Tibial artery (tissue), 4 donors: ENCODE measurements around the gene TAF4.

Experiments
- DNase-seq, 2 donors: peaks; one replicate each; pipeline ENCODE4 v3.0.0-alpha.2; 2019
- H3K27ac ChIP-seq, 2 donors: fragments of 200-600 bp; sonication (generic) in 1 of 2; 1 replicate in 1 of 2; 2 replicates in 1 of 2; pipeline ENCODE4 v1.5.1; 2018 to 2019; ENCODE audit warnings: mild to moderate bottlenecking in 1 of 2
- H3K27me3 ChIP-seq, 2 donors: fragments of 200-600 bp; sonication (generic) in 1 of 2; one replicate each; pipeline versions ENCODE4 v1.5.1 to v1.6.0; 2016 to 2019
- H3K36me3 ChIP-seq, 3 donors: fragments of 200-600 bp; sonication (generic) in 2 of 3; one replicate each; pipeline ENCODE4 v1.5.1; 2016 to 2019; ENCODE audit warnings: mild to moderate bottlenecking in 2 of 3
- H3K4me1 ChIP-seq, 4 donors: fragments of 200-600 bp; sonication (generic) in 2 of 4; 1 replicate in 3 of 4; 2 replicates in 1 of 4; pipeline ENCODE4 v1.5.1; 2016 to 2019
- H3K4me3 ChIP-seq, 2 donors: fragments of 200-600 bp; sonication (generic) in 1 of 2; 1 replicate in 1 of 2; 2 replicates in 1 of 2; pipeline ENCODE4 v1.5.1; 2018 to 2019; ENCODE audit warnings: mild to moderate bottlenecking in 2 of 2
- H3K9me3 ChIP-seq, 3 donors: fragments of 200-600 bp; sonication (generic) in 1 of 3; one replicate each; pipeline ENCODE4 v1.5.1; 2016 to 2019
- CTCF ChIP-seq, 2 experiments: fragments of 200-600 bp in 1 of 2; fragments of 450-650 bp in 1 of 2; IDR thresholded peaks; one replicate each; pipeline ENCODE4 v1.5.1; 2017 to 2019; ENCODE audit warnings: antibody characterized with exemption in 2 of 2, mild to moderate bottlenecking in 1 of 2, moderate library complexity in 1 of 2
- intact Hi-C: fragments of 100-400 bp; cut with DNase I; formaldehyde crosslinking; loops from one replicate; pipeline ENCODE4 v1.15.0; 2023; ENCODE audit warnings: low total_unique reads

Gene TAF4

GRCh38 chr20:61953037-61954021 is 112.4 kb downstream of the TAF4 start:
- Histone ChIP-seq H3K27ac (no peak overlapping the region), H3K4me1 (no peaks in the 10 kb centered on the region), H3K9me3 (no peaks in the 10 kb centered on the region), H3K36me3 (no peaks in the 10 kb centered on the region), H3K27me3 (peaks cover 0 to 35% of the 10 kb centered on the region in 2 donors), H3K4me3 (no peak overlapping the region)
- peak in 1 of 2 donors; percentile 57 for DNase-seq
- intact Hi-C loops = no loop called here
- TF ChIP-seq CTCF (IDR thresholded peaks at IDR 0.05) = no peak

DNA sequence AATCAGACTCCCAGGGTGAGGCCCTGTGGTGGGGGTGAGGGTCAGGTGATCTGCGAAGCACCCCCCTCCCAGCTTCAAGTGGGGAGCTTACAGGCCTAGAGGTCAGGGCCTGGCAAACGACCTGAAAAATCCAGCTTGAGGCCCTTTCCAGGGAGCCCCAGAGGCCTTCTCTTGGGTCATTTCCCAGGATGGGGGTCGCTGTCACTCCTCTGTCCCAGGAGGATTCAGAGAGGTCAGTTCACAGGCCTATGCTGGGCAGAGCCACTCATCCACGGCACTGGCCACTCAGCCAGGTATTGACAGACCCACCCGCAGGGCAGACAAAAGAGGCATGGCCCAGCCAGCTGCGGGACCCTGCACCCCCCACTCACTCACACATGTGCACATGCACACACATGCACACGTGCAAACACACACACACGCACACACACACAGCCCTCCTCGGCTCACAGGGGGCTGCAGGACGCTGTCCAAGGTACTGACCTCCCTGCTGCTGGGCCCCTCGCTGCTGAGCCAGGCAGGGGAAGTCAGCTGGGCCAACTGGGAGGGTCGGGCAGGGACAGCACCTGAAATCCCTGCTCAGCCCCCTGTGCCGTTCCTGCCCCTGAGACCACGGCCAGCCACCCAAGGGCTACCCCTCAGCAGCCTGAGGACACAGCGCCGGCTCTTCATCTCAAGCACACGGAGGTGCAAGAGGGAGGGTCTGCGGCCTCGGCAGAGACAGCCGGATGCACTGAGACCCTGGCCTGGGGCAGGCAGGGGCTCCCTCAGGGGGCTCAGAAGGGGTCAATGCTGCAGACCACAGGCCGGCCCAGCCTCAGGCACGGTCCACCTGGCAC is 113.8 kb downstream of the TAF4 start:
- intact Hi-C loops = no loop called here
- Histone ChIP-seq H3K4me1 (no peaks in the 10 kb centered on the region), H3K9me3 (no peaks in the 10 kb centered on the region), H3K27ac (no peak overlapping the region), H3K36me3 (no peaks in the 10 kb centered on the region), H3K27me3 (peaks cover 0 to 35% of the 10 kb centered on the region in 2 donors), H3K4me3 (no peak overlapping the region)
- no peak for TF ChIP-seq CTCF (IDR thresholded peaks at IDR 0.05)
- DNase-seq = peak in 1 of 2 donors; percentile 35

GRCh38 chr20:61950641-61951071 is 115.0 kb downstream of the TAF4 start:
- Histone ChIP-seq H3K36me3 (no peaks in the 10 kb centered on the region), H3K4me1 (no peaks in the 10 kb centered on the region), H3K27ac (no peak overlapping the region), H3K9me3 (no peaks in the 10 kb centered on the region), H3K4me3 (no peak overlapping the region), H3K27me3 (peaks cover 0 to 35% of the 10 kb centered on the region in 2 donors)
- TF ChIP-seq CTCF (IDR thresholded peaks at IDR 0.05) = no peak
- intact Hi-C loops = no loop called here
- peak in 1 of 2 donors; percentile 25 for DNase-seq

DNA sequence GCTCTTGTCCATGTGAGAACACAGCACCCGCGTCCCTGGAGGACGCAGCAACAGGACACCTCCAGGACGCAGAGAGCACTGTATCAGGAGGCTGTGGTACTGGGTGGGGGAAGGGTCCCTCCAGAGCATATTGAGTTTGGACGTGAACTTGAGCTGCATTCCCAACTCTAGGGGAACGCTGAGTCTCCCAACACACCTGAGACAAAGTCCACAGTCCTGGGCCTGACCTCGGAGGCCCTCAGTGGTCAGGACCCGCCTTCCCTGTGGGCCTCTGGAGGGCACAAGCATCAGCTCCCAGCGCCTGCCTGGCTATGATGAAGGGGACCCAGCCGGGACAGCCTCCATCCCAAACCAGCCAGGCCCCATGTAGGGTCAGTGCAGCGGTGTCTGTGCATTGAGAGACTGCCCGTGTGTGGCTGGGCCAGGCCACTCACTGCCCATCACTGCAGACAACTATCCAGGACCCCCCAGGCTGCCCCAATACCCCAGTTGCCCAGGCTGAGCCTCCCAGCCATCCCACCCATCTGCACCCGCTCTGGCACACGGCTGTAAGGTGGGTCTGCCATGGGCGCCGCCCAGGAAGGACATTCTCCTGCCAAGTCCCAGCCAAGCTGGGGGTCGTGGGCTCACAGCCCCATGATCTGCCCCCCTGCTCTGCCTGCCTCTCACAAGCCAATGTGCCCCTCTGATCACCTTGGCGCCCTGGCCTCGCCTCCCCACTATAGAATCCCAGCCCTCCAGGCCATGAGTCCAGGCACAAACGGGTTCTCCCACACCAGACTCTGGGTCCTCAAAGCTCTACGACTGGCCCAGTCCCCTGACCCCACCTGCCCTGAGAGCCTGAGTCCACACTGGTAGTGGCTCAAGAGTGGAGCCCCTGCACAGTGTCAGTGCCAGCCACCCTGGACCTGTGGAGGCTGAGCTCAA is 115.7 kb downstream of the TAF4 start:
- TF ChIP-seq CTCF (IDR thresholded peaks at IDR 0.05) = no peak
- Histone ChIP-seq H3K4me3 (no peak overlapping the region), H3K9me3 (no peaks in the 10 kb centered on the region), H3K36me3 (no peaks in the 10 kb centered on the region), H3K27me3 (peaks cover 0 to 35% of the 10 kb centered on the region in 2 donors), H3K4me1 (no peaks in the 10 kb centered on the region), H3K27ac (no peak overlapping the region)
- DNase-seq = peak in 1 of 2 donors; percentile 52
- intact Hi-C loops = no loop called here

GRCh38 chr20:61949363-61949713 is 116.3 kb downstream of the TAF4 start:
- no peak overlapping the region for H3K27ac ChIP-seq
- no peak for TF ChIP-seq CTCF (IDR thresholded peaks at IDR 0.05)
- no peak overlapping the region for H3K4me3 ChIP-seq
- H3K36me3 ChIP-seq = no peaks in the 10 kb centered on the region
- H3K4me1 ChIP-seq = no peaks in the 10 kb centered on the region
- peak in 1 of 2 donors; percentile 34 for DNase-seq
- intact Hi-C loops = no loop called here
- H3K27me3 ChIP-seq = peaks cover 0 to 32% of the 10 kb centered on the region in 2 donors
- H3K9me3 ChIP-seq = no peaks in the 10 kb centered on the region
